ENCODE results near the gene MYL3. TPM values are rescaled to one million over a fixed set of nuclear protein-coding genes. Genes with fewer than 3 reads are reported as not detected.

The MYL3 gene
- polyA plus RNA-seq, 1 donor from 2014 or later = 2.1 TPM

DNA sequence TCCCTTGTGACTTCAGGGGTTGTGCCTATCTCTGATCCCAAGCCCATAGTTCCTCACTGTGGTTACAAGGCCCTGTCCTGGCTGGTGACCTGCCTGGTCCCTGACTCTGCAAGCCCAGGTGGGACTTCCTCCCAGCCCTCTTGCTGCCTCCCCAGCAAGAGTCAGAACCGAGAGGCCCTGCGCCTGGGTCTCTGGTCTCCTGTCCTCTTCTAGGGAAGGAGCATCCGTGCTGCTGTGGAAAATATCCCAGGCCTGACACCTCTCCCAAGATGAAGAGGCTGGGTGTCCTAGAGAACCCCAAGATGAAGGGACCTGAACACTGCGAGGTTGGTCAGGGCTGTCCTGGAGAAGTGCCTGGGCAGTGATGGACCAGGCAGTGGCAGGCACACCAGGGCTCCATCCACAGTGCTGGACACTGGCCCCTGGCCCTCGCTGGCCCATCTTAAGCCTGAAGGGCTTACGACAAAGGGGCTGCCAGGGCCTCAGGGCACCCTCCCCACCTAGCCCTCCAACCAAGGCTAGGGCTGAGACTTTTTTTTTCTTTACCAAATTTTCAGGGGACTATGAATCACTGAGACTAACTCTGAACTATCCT, 47.0 kb upstream of the MYL3 start:
- H3K9me3 ChIP-seq (ENCODE audit: low read length) = no peaks in the 10 kb centered on the region
- H3K27ac ChIP-seq (ENCODE audit: low read length) = no peak overlapping the region
- no peaks in the 10 kb centered on the region for H3K9me2 ChIP-seq (ENCODE audit: insufficient read depth, low read length)
- no peaks in the 10 kb centered on the region for H3K36me3 ChIP-seq (ENCODE audit: insufficient read depth, low read length)
- H3K27me3 ChIP-seq (ENCODE audit: insufficient read depth, low read depth, low read length) = no peaks in the 10 kb centered on the region
- TF ChIP-seq CTCF (IDR thresholded peaks at IDR 0.05; ENCODE audit: poor library complexity, severe bottlenecking) = no peak
- TF ChIP-seq SMC3 (conservative IDR thresholded peaks at IDR 0.05; ENCODE audit: poor library complexity) = no peak
- TF ChIP-seq TAF1 (IDR thresholded peaks at IDR 0.05; ENCODE audit: low read depth) = no peak
- TF ChIP-seq POLR2AphosphoS5 (IDR thresholded peaks at IDR 0.05) = no peak
- TF ChIP-seq RAD21 (conservative IDR thresholded peaks at IDR 0.05) = no peak
- no peak for TF ChIP-seq MXI1 (conservative IDR thresholded peaks at IDR 0.05; ENCODE audit: poor library complexity, severe bottlenecking)
- H4K20me1 ChIP-seq (ENCODE audit: insufficient read depth) = no peaks in the 10 kb centered on the region
- H3K4me3 ChIP-seq (ENCODE audit: low read length) = no peak overlapping the region
- H3K9ac ChIP-seq (ENCODE audit: low read length) = no peak overlapping the region
- no peak overlapping the region for H2AFZ ChIP-seq (ENCODE audit: low read depth, low read length)
- no peaks in the 10 kb centered on the region for H3K79me2 ChIP-seq (replicated peaks; ENCODE audit: insufficient read depth, low read length)
- H3F3A ChIP-seq (ENCODE audit: insufficient read depth, low read length, poor library complexity, severe bottlenecking) = no peaks in the 10 kb centered on the region
- H3K4me2 ChIP-seq (ENCODE audit: low read length) = no peak overlapping the region

DNA sequence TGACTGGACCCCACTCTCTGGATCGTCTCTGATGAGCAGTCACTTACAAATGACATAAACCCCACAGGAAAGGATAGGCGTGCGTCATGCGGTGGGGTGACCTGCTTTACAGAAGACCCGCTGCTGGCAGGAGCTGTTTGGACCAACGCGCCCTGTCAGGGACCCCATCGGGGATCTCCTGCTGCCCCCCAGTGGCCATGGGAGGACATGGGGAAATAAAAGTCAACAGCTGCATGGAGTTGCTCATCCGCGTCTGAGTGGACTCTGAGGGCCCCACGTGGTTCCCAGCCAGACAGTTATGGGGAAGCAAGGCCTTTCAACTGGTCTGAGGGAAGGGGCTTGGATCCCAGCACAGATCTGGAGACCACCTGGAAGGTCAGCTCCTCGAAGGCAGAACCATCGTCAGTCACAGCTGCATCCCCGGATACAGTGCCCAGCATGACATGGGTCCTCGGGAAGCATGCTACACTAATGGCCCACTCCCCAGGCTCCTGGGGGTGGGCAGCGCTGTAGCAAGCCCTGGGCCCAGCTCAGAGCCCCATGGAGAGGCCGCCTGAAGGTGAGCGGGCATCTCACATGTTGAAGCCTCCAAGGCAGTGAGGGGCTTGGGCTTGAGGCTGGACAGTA, 46.4 kb upstream of the MYL3 start:
- no peak overlapping the region for H3K27ac ChIP-seq (ENCODE audit: low read length)
- H3K4me2 ChIP-seq (ENCODE audit: low read length) = no peak overlapping the region
- no peaks in the 10 kb centered on the region for H3F3A ChIP-seq (ENCODE audit: insufficient read depth, low read length, poor library complexity, severe bottlenecking)
- TF ChIP-seq RAD21 (conservative IDR thresholded peaks at IDR 0.05) = peak; percentile 77
- TF ChIP-seq SMC3 (conservative IDR thresholded peaks at IDR 0.05; ENCODE audit: poor library complexity) = peak; percentile 82
- peak; percentile 81 for TF ChIP-seq CTCF (IDR thresholded peaks at IDR 0.05; ENCODE audit: poor library complexity, severe bottlenecking)
- TF ChIP-seq EP300 (conservative IDR thresholded peaks at IDR 0.05; ENCODE audit: poor library complexity, severe bottlenecking) = no peak
- no peak overlapping the region for H3K4me3 ChIP-seq (ENCODE audit: low read length)
- no peaks in the 10 kb centered on the region for H3K27me3 ChIP-seq (ENCODE audit: insufficient read depth, low read depth, low read length)
- no peaks in the 10 kb centered on the region for H4K20me1 ChIP-seq (ENCODE audit: insufficient read depth)
- no peaks in the 10 kb centered on the region for H3K79me2 ChIP-seq (replicated peaks; ENCODE audit: insufficient read depth, low read length)
- no peak overlapping the region for H2AFZ ChIP-seq (ENCODE audit: low read depth, low read length)
- no peaks in the 10 kb centered on the region for H3K36me3 ChIP-seq (ENCODE audit: insufficient read depth, low read length)
- H3K9me3 ChIP-seq (ENCODE audit: low read length) = no peaks in the 10 kb centered on the region
- H3K9me2 ChIP-seq (ENCODE audit: insufficient read depth, low read length) = no peaks in the 10 kb centered on the region
- no peak overlapping the region for H3K9ac ChIP-seq (ENCODE audit: low read length)

DNA sequence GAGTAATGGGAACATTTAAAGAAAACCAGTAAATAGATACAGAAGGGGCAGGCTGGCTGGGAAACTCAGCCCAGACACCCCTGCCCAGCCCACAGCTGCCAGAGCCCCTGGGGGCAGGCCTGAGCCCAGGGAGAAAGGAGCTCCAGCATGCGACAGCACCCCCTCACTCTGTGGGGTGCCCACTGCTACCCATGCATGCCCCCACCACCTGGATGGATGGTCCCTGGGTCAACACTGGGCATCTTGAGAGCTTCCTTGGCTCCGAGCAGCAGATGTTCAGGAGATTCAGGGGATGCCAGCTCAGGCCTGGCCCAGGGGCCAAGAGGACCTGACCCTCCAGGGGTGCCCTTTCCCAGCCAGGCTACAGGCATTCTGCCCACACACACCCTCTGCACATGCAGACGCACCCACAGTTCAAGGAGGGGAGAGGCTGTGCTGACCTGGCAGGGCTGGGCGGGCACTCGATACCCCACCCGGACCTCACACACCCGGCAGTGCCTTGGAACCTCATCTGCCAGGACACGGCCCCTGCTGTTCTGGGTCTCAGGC, 45.8 kb upstream of the MYL3 start:
- H3F3A ChIP-seq (ENCODE audit: insufficient read depth, low read length, poor library complexity, severe bottlenecking) = no peaks in the 10 kb centered on the region

More for the DNA sequence above, 45.8 kb upstream of the MYL3 start:
- TF ChIP-seq REST (IDR thresholded peaks at IDR 0.05; ENCODE audit: borderline replicate concordance) = no peak
- TF ChIP-seq CTCF (IDR thresholded peaks at IDR 0.05; ENCODE audit: poor library complexity, severe bottlenecking) = no peak
- TF ChIP-seq RAD21 (conservative IDR thresholded peaks at IDR 0.05) = no peak
- TF ChIP-seq TAF1 (IDR thresholded peaks at IDR 0.05; ENCODE audit: low read depth) = no peak
- TF ChIP-seq MXI1 (conservative IDR thresholded peaks at IDR 0.05; ENCODE audit: poor library complexity, severe bottlenecking) = no peak
- TF ChIP-seq POLR2AphosphoS5 (IDR thresholded peaks at IDR 0.05) = no peak
- TF ChIP-seq SMC3 (conservative IDR thresholded peaks at IDR 0.05; ENCODE audit: poor library complexity) = no peak
- TF ChIP-seq EZH2 (IDR thresholded peaks at IDR 0.05; ENCODE audit: borderline replicate concordance, insufficient read depth, low read length, poor library complexity, severe bottlenecking) = no peak
- TF ChIP-seq EP300 (conservative IDR thresholded peaks at IDR 0.05; ENCODE audit: poor library complexity, severe bottlenecking) = no peak
- no peaks in the 10 kb centered on the region for H3K9me2 ChIP-seq (ENCODE audit: insufficient read depth, low read length)
- H3K9ac ChIP-seq (ENCODE audit: low read length) = no peak overlapping the region
- H4K20me1 ChIP-seq (ENCODE audit: insufficient read depth) = no peaks in the 10 kb centered on the region
- no peak overlapping the region for H2AFZ ChIP-seq (ENCODE audit: low read depth, low read length)
- H3K4me2 ChIP-seq (ENCODE audit: low read length) = no peak overlapping the region
- no peak overlapping the region for H3K4me3 ChIP-seq (ENCODE audit: low read length)
- no peak overlapping the region for H3K27ac ChIP-seq (ENCODE audit: low read length)
- no peaks in the 10 kb centered on the region for H3K9me3 ChIP-seq (ENCODE audit: low read length)
- no peaks in the 10 kb centered on the region for H3K27me3 ChIP-seq (ENCODE audit: insufficient read depth, low read depth, low read length)
- no peaks in the 10 kb centered on the region for H3K36me3 ChIP-seq (ENCODE audit: insufficient read depth, low read length)
- no peaks in the 10 kb centered on the region for H3K79me2 ChIP-seq (replicated peaks; ENCODE audit: insufficient read depth, low read length)

Data from neural cell (in vitro differentiated cells).